GM10266 (cell line): ENCODE results near the gene COL9A3.

Experiments used
- DNase-seq: peaks from one replicate; pipeline ENCODE4 v3.0.0; 2012; ENCODE audit errors: extremely low spot score
- TF ChIP-seq, protein P1 (sequence below): IDR thresholded peaks from 2 replicates; pipeline ENCODE4 v1.5.1; 2012; ENCODE audit warnings: mild to moderate bottlenecking, low read depth; ENCODE audit not compliant: control insufficient read depth, insufficient read depth; ENCODE audit errors: missing control alignments

COL9A3 gene

DNA sequence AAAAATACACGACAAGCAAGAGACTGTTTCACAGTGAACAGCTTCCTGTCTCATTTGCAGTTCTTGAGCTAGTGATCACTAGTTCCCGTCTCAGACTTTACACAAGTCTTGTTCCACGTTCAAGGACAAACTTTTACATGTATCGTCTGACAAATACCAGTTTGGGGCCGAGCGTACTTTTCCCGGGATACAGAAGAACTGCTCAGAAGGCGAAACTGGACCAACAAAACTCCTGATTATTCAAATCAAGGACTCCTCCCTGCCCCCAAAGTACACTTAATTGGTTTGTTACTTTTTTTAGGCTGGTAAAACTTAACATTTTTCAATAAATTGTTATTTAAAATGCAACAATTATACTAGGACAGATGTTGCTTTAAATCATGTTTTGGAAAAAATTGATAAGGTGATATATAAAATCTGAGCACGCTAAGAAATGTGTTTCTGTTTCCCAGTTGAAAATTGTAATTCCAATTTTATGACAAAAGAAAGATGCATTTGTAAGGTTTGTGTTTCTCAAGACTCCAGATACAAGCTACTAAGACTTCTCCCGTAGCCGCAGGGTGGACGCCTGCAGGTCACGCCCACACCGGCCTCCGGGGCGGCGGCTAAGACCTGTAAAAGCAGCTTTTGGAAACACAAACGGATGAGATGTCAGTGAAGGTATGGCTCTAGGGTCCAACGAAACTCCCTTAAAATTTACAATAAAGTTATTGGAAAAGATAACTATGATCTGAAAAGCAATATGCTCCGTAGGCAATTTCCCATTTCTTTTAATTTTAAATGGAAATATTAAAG lies 61.6 kb downstream of the COL9A3 start:
- TF ChIP-seq, protein P1, sequence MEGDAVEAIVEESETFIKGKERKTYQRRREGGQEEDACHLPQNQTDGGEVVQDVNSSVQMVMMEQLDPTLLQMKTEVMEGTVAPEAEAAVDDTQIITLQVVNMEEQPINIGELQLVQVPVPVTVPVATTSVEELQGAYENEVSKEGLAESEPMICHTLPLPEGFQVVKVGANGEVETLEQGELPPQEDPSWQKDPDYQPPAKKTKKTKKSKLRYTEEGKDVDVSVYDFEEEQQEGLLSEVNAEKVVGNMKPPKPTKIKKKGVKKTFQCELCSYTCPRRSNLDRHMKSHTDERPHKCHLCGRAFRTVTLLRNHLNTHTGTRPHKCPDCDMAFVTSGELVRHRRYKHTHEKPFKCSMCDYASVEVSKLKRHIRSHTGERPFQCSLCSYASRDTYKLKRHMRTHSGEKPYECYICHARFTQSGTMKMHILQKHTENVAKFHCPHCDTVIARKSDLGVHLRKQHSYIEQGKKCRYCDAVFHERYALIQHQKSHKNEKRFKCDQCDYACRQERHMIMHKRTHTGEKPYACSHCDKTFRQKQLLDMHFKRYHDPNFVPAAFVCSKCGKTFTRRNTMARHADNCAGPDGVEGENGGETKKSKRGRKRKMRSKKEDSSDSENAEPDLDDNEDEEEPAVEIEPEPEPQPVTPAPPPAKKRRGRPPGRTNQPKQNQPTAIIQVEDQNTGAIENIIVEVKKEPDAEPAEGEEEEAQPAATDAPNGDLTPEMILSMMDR = no peak
- DNase-seq = no peak

- no peak for DNase-seq
- TF ChIP-seq, protein P1 = no peak
These were observed 62.7 kb downstream of the COL9A3 start for GRCh38 chr20:62879275-62880146.

GRCh38 chr20:62880147-62880934 lies 63.5 kb downstream of the COL9A3 start:
- DNase-seq = no peak
- TF ChIP-seq, protein P1 = no peak

DNA sequence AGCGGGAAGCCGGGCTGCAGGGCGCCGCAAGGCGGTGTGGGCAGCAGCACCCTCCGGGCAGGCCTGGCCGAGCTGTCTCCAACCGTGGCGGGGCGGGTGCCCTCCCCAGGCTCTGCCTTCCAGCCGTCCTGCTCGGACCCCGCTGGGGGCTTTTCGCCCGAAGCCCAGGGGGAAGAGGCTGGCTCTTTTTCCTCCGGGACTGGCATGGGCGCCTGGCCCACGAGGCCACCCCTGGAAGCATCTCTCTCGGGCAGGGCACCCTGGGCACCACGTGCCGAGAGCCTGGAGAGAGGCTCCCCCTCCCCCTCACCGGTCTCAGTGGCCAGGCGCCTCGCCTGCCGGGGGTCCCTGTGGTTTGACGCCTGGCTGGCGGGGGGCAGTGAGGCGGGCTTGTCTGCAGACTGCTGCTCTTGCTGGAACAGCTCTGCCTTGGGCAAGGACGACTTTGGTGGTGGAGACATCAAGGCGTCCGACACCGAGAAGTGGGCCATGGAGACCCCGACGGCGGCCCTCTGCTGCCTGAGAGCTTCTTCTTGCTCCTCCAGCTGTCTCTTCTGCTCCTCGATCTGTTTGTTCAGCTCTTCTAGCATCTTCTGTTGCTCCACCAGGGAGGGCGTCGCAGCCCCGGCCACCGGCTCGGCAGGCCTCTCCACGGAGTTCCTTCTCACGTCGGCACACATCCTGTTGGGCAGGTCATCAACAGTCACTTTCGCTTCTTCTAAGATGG lies 64.2 kb downstream of the COL9A3 start:
- no peak for DNase-seq
- TF ChIP-seq, protein P1 = no peak

- DNase-seq = no peak
- TF ChIP-seq, protein P1 = no peak
These were observed 65.0 kb downstream of the COL9A3 start for GRCh38 chr20:62881662-62882395.

GRCh38 chr20:62882426-62882825 lies 65.6 kb downstream of the COL9A3 start:
- TF ChIP-seq, protein P1 = no peak
- no peak for DNase-seq
